ENCODE data around the gene AKT1.
"Not testable (repeated sequence)": the region's sequence is repeated elsewhere in the genome, so short reads cannot be mapped to it uniquely, and the experiment has no call there.

AKT1 gene

GRCh38 chr14:104818714-104819161, 23.2 kb upstream of the AKT1 start:
- no peak for DNase-seq

GRCh38 chr14:104817930-104818713, 22.6 kb upstream of the AKT1 start:
- DNase-seq = no peak

- no peak for DNase-seq
Measured at GRCh38 chr14:104816616-104816884, 21.0 kb upstream of the AKT1 start.

DNA sequence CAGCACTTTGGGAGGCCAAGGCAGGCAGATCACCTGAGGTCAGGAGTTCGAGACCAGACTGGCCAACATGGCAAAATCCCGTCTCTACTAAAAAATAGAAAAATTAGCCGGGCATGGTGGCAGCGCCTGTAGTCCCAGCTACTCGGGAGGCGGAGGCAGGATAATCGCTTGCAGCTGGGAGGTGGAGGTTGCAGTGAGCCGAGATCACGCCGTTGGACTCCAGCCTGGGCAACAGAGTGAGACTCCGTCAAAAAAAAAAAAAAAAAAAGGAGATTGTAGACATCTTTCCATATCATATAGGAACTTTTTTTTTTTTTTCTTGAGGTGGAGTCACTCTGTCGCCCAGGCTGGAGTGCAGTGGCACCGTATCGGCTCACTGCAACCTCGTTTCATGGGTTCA, 19.2 kb upstream of the AKT1 start:
- not testable (repeated sequence) for DNase-seq

DNA sequence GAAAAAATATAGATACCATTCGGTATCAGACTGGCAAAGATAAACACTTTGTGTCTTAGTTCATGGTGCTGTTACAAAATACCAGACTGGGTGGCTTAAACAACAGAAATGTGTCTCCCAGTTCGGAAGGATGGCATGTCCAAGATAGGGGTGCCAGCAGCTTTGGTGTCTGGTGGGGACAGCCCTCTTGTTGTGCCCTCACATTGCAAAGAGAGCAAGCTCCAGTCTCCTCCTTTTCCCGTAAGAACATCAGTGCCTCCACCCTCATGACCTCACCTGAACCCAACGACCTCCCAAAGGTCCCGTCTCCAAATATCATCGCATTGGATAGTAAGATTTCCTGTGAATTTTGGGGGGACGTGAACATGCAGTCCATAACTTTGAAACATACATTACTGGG, 17.7 kb upstream of the AKT1 start:
- DNase-seq = no peak

- DNase-seq = no peak
Measured at GRCh38 chr14:104810316-104810715, 14.8 kb upstream of the AKT1 start.

DNA sequence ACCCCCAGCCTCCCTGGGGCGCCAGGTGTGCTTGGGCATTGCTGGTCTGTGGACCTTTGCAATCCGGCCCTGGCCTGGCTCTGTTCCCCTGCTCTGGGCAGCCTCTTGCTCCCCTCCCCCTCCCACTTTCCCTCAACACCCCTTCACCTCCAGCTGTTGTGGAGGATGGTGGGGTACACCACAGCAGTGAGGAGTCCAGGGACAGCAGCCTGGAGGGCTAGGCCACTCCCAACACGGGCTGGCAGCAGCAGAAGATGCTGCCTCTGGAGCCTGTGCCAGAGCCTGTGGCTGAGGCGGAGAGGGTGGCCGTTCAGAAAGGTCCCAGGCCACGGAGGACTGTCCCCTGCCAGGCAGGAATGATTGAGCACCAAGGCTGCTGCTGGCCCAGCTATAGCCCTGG, 12.9 kb upstream of the AKT1 start:
- DNase-seq = no peak

GRCh38 chr14:104806625-104807465, 11.3 kb upstream of the AKT1 start:
- no peak for DNase-seq

DNA sequence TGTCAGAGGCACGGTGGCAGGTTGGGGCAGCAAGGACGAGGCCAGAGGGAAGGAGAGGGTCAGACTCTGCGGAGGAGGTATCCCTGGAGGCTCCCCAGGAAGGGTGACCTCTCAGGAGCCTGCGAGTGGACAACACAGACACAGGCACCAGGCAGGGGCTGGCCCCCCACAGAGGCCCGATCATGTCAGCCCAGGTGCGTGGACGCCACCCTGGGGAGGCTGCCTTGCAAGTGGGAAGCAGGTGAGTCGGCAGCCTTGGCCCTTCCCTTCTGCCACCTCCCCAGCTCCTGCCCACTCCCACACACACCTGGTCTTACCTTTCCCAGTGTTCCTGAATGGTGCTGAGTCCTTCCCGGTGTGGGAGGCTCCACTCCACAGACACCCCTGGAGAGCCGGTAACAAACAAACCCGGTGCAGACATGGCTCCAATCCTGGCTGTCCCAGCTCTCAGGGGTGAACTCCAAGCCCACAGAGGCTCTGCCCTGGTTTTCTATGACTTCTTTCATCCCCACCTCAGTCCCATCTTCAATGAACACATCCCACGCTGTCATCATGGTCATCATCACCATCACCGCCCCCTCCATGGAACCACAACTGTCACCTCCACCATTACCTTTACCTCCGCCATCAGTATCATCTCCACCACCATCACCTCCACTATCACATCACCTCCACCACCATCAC, 10.5 kb upstream of the AKT1 start:
- no peak for DNase-seq

- peak; percentile 77 for DNase-seq
Measured at GRCh38 chr14:104805326-104805678, 9.8 kb upstream of the AKT1 start.

DNA sequence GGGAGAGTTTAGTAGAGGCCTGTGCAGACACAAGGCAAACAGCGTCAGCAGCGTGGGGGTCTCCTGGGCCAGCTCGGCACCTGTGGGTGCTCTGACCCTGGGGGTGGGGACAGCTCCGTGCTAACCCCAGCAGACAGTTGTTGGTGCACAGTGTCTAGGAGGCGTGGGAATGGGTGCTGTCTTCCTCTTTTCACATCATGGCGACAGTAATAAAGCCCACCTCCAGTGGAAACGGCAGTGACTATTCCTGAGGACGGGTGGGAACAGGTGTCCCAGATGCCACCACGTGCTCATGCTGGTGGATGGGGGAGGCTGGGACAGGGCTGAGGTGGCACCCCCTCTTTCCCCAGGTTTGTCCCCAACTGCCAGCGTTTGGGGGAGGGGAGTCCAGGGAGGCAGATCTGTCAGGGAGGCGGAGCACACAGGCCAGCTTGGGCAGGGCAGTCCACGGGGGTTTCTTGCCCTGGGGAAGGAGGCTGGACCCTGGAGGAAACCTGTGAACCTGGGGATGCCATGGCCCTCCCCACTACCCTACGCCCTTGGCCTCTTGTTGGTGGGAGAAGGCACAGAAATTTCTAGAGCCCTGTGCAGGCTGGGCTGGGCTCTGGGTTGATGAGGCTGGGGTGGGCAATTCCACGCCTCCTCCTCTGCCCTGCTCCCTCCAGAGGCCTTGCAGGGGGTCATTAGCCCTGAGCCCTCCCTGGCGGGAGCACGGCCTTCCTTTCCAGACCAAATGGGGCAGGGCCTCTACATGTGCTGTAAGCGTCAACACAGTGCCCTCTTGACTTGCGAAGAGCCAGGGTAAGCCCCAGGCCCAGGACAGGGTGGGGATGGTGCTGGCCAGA, 9.2 kb upstream of the AKT1 start:
- no peak for DNase-seq

GRCh38 chr14:104803912-104804410, 8.4 kb upstream of the AKT1 start:
- DNase-seq = no peak

DNA sequence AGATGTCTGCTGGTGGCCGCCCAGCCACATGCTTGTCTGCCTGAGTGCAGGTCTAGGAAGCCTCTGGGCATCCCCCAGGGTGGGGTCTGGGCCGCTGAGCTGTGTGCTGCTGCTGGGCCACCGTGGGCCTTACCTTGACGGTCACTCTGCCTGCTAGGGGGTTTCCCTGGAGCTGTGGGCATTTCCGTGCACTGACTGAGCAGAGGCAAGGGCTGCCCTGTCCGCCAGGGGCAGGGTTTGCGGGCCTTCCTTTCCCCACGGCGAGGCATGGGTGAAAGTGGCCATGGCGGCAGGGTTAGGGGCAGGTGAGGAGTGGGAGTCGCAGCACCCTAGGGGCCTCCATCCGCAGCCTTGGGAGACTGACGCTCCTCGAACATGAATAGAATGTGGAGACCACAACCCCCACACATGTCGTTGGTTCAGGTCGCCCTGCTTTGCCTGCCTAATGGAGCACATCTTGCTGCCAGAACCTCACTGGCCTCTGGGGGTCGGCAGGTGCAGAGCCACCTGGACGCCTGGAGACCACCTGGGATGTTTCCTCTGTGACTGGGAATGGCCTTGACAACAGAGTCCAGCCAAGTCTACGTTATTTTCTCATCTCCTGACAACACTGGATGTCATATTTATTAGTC, 7.8 kb upstream of the AKT1 start:
- DNase-seq = peak; percentile 69

DNA sequence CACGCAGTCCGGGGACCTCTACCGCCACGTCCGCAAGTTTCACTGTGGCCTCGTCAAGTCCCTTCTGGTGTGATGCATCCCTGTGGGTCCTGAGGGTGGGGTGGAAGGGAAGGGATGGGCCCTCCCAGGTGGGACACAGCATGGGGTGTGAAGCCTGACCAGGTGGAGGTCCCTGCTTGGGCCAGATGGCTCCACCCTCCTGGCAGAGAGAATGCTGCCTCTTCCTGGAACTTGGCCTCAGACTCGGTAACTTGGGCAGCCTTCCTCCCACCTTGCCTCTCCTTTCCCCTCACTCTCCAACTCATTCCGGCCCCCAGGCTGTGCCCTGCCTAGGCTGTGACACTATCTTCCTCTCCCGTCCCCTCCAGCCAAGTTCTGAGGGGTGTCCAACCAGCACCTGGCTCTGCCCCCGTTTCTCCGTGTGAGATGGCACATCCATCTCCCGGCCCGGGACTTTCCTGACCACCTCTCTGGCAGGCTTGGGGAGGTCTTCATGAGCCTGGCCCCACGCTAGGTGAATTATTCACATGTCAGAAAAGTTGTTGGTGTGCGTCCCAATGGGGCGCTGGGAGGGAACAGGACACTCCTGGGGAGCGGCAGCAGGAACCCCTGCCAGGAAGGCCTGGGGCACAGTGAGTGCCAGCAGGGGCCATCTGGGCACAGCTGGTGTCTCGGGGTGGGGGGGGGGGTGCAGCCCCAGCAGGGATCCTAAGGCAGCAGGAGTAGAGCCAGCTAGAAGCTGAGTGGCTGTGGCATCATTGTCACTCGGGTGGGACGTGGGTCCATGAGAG, 7.0 kb upstream of the AKT1 start:
- DNase-seq = peak; percentile 69

DNA sequence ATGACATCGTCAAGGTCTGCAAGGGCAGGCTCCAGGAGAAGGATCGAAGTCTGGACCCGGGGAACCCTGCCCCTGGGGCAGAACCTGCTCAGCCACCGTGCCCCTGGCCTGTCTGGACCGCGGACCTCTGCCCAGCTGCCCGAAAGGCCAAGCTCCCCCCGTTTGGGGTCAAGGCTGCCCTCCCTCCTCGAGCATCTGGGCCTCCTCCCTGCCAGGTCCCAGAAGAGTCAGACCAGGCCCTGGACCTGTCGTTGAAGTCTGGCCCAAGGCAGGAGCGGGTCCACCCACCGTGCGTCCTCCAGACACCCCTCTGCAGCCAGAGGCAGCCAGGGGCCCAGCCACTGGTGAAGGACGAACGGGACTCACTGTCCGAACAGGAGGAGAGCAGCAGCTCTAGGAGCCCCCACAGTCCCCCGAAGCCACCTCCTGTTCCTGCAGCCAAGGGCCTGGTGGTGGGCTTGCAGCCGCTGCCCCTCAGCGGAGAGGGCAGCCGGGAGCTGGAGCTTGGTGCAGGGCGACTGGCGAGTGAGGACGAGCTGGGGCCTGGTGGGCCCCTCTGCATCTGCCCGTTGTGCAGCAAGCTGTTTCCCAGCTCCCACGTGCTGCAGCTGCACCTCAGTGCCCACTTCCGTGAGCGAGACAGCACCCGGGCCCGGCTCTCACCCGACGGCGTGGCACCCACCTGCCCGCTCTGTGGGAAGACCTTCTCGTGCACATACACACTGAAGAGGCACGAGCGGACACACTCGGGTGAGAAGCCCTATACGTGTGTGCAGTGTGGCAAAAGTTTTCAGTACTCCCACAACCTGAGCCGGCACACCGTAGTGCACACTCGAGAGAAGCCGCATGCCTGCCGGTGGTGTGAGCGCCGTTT, 6.2 kb upstream of the AKT1 start:
- DNase-seq = no peak

DNA sequence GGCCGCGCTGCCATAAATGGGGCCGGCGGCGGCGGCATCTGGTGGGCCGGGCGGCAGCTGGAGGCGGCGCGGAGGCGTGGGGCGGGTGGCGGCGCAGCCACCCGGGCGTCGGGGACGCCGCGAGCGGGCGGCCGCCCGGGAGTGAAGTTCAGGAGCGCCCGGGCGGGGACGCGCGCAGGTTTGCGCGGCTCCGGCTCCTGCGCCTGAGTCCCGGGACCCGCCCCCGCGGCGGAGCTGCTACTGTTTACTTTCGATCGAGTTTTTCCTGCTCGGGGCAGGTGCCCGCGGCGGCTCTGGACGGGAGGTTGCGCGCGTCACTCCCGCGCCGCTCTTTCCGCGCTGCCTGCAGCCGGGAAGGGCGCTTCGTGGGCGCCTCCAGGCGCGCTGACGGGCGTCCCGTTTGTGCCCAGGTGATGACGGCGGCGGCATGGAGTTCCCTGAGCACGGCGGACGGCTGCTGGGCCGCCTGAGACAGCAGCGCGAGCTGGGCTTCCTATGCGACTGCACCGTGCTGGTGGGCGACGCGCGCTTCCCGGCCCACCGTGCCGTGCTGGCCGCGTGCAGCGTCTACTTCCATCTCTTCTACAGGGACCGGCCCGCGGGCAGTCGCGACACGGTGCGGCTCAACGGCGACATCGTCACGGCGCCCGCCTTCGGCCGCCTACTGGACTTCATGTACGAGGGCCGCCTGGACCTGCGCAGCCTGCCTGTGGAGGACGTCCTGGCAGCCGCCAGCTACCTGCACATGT, 5.4 kb upstream of the AKT1 start, which contains the start of gene ZBTB42:
Gene ZBTB42, plus strand, starts transcription at position 331 of the 749 bp plus-strand sequence. Its CDS starts 97 bp downstream, at position 428.
- peak; percentile 90 for DNase-seq

GRCh38 chr14:104800015-104800770, 4.6 kb upstream of the AKT1 start:
- peak; percentile 90 for DNase-seq

GRCh38 chr14:104799244-104800014, 3.9 kb upstream of the AKT1 start:
- no peak for DNase-seq
